HepG2 (cell line): Measurements from ENCODE around the gene PHRF1. TPM values are rescaled to one million over a fixed set of nuclear protein-coding genes. Genes with fewer than 3 reads are reported as not detected.

ENCODE experiments used
- ARHGAP35 ChIP-seq: sonication (generic); formaldehyde crosslinking; IDR thresholded peaks from 2 replicates; pipeline ENCODE4 v1.9.0; 2022; ENCODE audit warnings: mild to moderate bottlenecking, inconsistent platforms, moderate library complexity, missing genetic modification reagents, borderline replicate concordance
- CBFB ChIP-seq: sonication (generic); formaldehyde crosslinking; IDR thresholded peaks from 2 replicates; pipeline ENCODE4 v1.4.0; 2020; ENCODE audit warnings: missing genetic modification reagents
- CSRNP2 ChIP-seq: sonication (generic); formaldehyde crosslinking; conservative IDR thresholded peaks from 2 replicates; pipeline ENCODE4 v1.8.0; 2022; ENCODE audit warnings: low read depth, missing genetic modification reagents
- EED ChIP-seq: sonication (generic); formaldehyde crosslinking; IDR thresholded peaks from 2 replicates; pipeline ENCODE4 v1.5.0; 2020; ENCODE audit warnings: mild to moderate bottlenecking, missing genetic modification reagents
- GATA4 ChIP-seq: sonication (generic); IDR thresholded peaks from 2 replicates; pipeline ENCODE4 v1.6.1; 2016; ENCODE audit warnings: antibody characterized with exemption, low read depth, borderline replicate concordance
- HMG20A ChIP-seq: IDR thresholded peaks from 2 replicates; pipeline ENCODE4 v1.6.1; 2016; ENCODE audit warnings: borderline replicate concordance
- HNF4A ChIP-seq: sonication (generic); formaldehyde crosslinking; IDR thresholded peaks from 2 replicates; pipeline ENCODE4 v1.4.0; 2020; ENCODE audit warnings: missing genetic modification reagents
- HOXA3 ChIP-seq: sonication (generic); formaldehyde crosslinking; IDR thresholded peaks from 2 replicates; pipeline ENCODE4 v1.5.0; 2020; ENCODE audit warnings: missing genetic modification reagents
- NFKB2 ChIP-seq: sonication (generic); formaldehyde crosslinking; IDR thresholded peaks from 2 replicates; pipeline ENCODE4 v1.4.0; 2020; ENCODE audit warnings: missing genetic modification reagents, borderline replicate concordance
- PCBP1 ChIP-seq: fragments of 200-400 bp; formaldehyde crosslinking; IDR thresholded peaks from 2 replicates; pipeline ENCODE4 v1.6.1; 2017; ENCODE audit warnings: mild to moderate bottlenecking, low read depth, low read length, borderline replicate concordance
- PHF20 ChIP-seq: sonication (generic); formaldehyde crosslinking; IDR thresholded peaks from 2 replicates; pipeline ENCODE4 v1.5.0; 2020; ENCODE audit warnings: mild to moderate bottlenecking, missing genetic modification reagents
- PITX1 ChIP-seq: sonication (generic); formaldehyde crosslinking; IDR thresholded peaks from 2 replicates; pipeline ENCODE4 v1.5.1; 2020; ENCODE audit warnings: mild to moderate bottlenecking, missing genetic modification reagents
- PRMT3 ChIP-seq: sonication (generic); formaldehyde crosslinking; IDR thresholded peaks from 2 replicates; pipeline ENCODE4 v1.8.1; 2022; ENCODE audit warnings: low read depth, mild to moderate bottlenecking, moderate library complexity, missing genetic modification reagents, borderline replicate concordance
- RFXANK ChIP-seq: IDR thresholded peaks from 2 replicates; pipeline ENCODE4 v1.6.1; 2016
- SP1 ChIP-seq, 2 experiments: fragments of 450-650 bp in 1 of 2; sonication (generic) in 1 of 2; formaldehyde crosslinking in 1 of 2; IDR thresholded peaks; 2 replicates each; pipeline versions ENCODE4 v1.4.0 to v1.6.1; 2016 to 2020; ENCODE audit warnings: missing genetic modification reagents in 1 of 2
- SRSF1 ChIP-seq: fragments of 200-400 bp; formaldehyde crosslinking; optimal IDR thresholded peaks from 2 replicates; pipeline ENCODE3; 2017; ENCODE audit warnings: mild to moderate bottlenecking, low read depth, low read length, moderate library complexity
- SRSF4 ChIP-seq: fragments of 200-400 bp; formaldehyde crosslinking; IDR thresholded peaks from one replicate; pipeline ENCODE4 v1.6.1; 2018; ENCODE audit warnings: mild to moderate bottlenecking, low read depth, low read length, moderate library complexity; ENCODE audit not compliant: poor library complexity, severe bottlenecking
- TARDBP ChIP-seq: sonication (generic); formaldehyde crosslinking; IDR thresholded peaks from 2 replicates; pipeline ENCODE4 v1.8.0; 2022; ENCODE audit warnings: mild to moderate bottlenecking, missing genetic modification reagents
- TERF1 ChIP-seq: sonication (generic); formaldehyde crosslinking; IDR thresholded peaks from 2 replicates; pipeline ENCODE4 v1.8.0; 2022; ENCODE audit warnings: mild to moderate bottlenecking, missing genetic modification reagents, moderate library complexity
- TRIM24 ChIP-seq: sonication (generic); formaldehyde crosslinking; IDR thresholded peaks from 2 replicates; pipeline ENCODE4 v1.8.0; 2022; ENCODE audit warnings: mild to moderate bottlenecking, missing genetic modification reagents
- U2AF2 ChIP-seq: fragments of 200-400 bp; formaldehyde crosslinking; IDR thresholded peaks from 2 replicates; pipeline ENCODE4 v1.6.1; 2017; ENCODE audit warnings: low read depth, mild to moderate bottlenecking, low read length
- ZNF382 ChIP-seq: sonication (generic); formaldehyde crosslinking; IDR thresholded peaks from 2 replicates; pipeline ENCODE4 v1.5.0; 2020; ENCODE audit warnings: missing genetic modification reagents, mild to moderate bottlenecking, borderline replicate concordance
- ZNF687 ChIP-seq: sonication (generic); formaldehyde crosslinking; IDR thresholded peaks from 2 replicates; pipeline ENCODE4 v1.5.1; 2020; ENCODE audit warnings: mild to moderate bottlenecking, missing genetic modification reagents, moderate library complexity
- ZNF746 ChIP-seq: sonication (generic); formaldehyde crosslinking; IDR thresholded peaks from 2 replicates; pipeline ENCODE4 v1.8.0; 2022; ENCODE audit warnings: mild to moderate bottlenecking, missing genetic modification reagents
- ZNF766 ChIP-seq: sonication (generic); formaldehyde crosslinking; IDR thresholded peaks from 2 replicates; pipeline ENCODE4 v1.5.0; 2020; ENCODE audit warnings: missing genetic modification reagents, borderline replicate concordance
- polyA plus RNA-seq, 8 experiments: library from polyadenylated mRNA; depleted of rRNA in 3 of 8; stranded (reverse) in 7 of 8; unstranded in 1 of 8; fragments of >200 nt; fragmentation: Illumina TruSeq in 4 of 8; extraction: Trizol in 4 of 8; gene quantifications; 2 replicates each; pipeline versions ENCODE4 v1.2.1 to v1.2.3, GENCODE V29; 2011 to 2016; ENCODE audit warnings: low read depth in 4 of 8, missing spikeins in 1 of 8, mixed read lengths in 1 of 8; ENCODE audit not compliant: insufficient read depth in 1 of 8
- total RNA-seq, 5 experiments: library from RNA; depleted of rRNA; stranded (reverse); fragments of >200 nt; fragmentation: Illumina TruSeq; extraction: Trizol; gene quantifications; 2 replicates each; pipeline ENCODE4 v1.2.3, GENCODE V29; 2016; ENCODE audit warnings: low read depth in 1 of 5

Gene PHRF1
- total and polyA plus RNA-seq, 2 of the 13 experiments (the other 11 are each of a cell fraction or from before 2014, with no cell fraction given), result 8.2 to 16.7 TPM

- 0 out of 2 replicates have a peak, but pooled peaks have one; percentile 18 for TF ChIP-seq HOXA3 (CRISPR knock-in tag)
- TF ChIP-seq TARDBP (CRISPR knock-in tag), result no peak
- no peak for TF ChIP-seq GATA4
- no peak for TF ChIP-seq RFXANK (CRISPR knock-in tag)
- TF ChIP-seq HMG20A (CRISPR knock-in tag), result no peak
- peak; percentile 84; the same call in 1 of the 2 replicates for TF ChIP-seq NFKB2 (CRISPR knock-in tag)
- no peak for TF ChIP-seq ARHGAP35 (CRISPR knock-in tag)
- TF ChIP-seq CSRNP2, result no peak
- TF ChIP-seq PHF20 (CRISPR knock-in tag), result 0 out of 2 replicates have a peak, but pooled peaks have one; percentile 29
- no peak for TF ChIP-seq TRIM24
- TF ChIP-seq HNF4A (CRISPR knock-in tag), result no peak
- TF ChIP-seq PITX1 (CRISPR knock-in tag), result no peak; the same call in 1 of the 2 replicates
- TF ChIP-seq PRMT3, result no peak; the same call in 1 of the 2 replicates
- TF ChIP-seq PCBP1, result no peak
- TF ChIP-seq ZNF746, result peak; percentile 35; the same call in 1 of the 2 replicates
- TF ChIP-seq EED, result no peak
- peak; percentile 94 for TF ChIP-seq ZNF687
- TF ChIP-seq ZNF766, result no peak
- no peak for TF ChIP-seq TERF1 (CRISPR knock-in tag)
- no peak for TF ChIP-seq CBFB
- TF ChIP-seq U2AF2, result no peak
- no peak for TF ChIP-seq ZNF382 (CRISPR knock-in tag)
- TF ChIP-seq SP1 (IDR thresholded peaks at IDR 0.05), result no peak
- TF ChIP-seq SP1 (CRISPR knock-in tag; IDR thresholded peaks at IDR 0.05), result no peak
- no peak for TF ChIP-seq SRSF4
- no peak for TF ChIP-seq SRSF1
Measured at GRCh38 chr11:538431-539051, 37.7 kb upstream of the PHRF1 start (continued).
